ENCODE measurements around the gene POLRMT.
"Not testable (repeated sequence)": the region's sequence is repeated elsewhere in the genome, so short reads cannot be mapped to it uniquely, and the experiment has no call there.

Gene POLRMT

DNA sequence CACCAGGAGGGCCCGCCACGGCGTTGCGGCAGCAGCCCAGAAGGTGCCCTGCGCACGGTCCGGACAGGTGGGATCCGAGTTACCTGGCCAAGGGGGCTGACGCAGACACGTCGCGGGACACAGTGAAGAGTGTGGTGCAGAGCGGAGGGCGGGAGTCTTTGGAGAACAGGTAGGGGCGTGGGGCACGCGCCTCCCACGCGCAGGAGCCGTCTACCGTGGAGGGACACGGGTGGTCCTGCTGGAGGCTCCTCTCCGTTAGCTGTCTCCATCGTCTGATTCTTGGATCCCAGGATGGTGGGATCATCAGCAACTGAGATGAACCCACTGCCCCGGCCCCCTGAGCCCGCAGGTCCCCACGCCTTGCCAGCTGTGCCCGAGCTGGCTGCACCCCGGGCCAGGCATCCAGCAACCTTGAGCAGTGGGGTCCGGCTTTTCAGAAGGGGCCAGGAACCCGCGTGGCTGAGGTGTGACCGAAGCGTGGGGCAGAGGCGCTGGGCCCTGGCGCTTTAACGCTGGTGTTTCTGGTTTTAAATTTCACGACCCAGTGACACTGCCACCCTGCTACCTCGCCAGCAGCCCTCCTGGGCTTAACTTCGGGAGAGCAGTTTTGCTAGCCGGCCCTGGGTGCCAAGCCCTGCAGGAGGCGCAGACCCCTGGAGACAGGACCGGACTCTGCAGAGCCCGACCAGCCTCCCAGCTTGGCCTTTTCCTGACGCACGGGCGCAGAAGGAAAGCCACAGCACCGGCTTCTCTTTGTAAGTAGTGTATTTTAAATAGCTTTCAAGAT, 13.6 kb upstream of the POLRMT start:
- FAIRE-seq: no peak

DNA sequence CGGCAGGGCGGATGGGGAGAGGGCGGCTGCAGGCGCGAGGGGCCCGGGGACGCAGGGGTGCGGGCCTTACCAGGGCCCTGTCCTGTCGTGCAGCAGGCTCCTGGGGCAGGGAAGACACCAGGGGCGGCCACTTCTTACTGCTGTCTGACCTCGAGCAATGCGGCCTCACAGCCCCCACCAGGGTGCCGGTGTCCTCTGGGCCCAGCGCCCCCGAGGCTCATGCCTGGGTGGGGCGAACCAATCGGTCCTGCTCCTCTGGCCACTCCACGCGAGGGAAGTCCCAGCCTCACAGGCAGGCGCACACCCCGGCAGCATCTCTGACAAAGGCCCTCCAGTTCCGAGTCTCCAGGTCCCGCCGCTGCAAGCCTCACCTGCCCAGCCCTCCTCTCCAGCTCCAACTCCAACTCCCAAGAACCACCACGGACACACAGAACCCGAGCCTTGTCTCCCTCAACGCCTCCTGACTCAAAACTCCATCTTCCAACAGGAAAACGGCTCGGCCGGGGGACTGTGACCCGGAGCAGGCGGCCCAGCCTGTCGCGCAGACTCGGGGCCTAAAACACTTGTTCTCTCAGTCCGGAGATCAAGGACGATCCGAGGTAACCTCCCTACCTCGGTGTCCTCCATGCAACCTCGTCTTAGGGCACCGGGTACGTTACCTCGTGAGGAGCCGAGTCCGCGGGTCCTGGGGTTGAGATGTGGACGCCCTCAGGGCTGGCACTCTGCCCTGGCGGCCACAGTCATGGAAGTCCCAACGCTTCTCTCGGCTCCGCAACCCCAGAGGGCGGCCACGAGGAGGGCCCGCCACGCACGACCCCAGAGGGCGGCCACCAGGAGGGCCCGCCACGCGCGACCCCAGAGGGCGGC, 12.8 kb upstream of the POLRMT start:
- FAIRE-seq: no peak

DNA sequence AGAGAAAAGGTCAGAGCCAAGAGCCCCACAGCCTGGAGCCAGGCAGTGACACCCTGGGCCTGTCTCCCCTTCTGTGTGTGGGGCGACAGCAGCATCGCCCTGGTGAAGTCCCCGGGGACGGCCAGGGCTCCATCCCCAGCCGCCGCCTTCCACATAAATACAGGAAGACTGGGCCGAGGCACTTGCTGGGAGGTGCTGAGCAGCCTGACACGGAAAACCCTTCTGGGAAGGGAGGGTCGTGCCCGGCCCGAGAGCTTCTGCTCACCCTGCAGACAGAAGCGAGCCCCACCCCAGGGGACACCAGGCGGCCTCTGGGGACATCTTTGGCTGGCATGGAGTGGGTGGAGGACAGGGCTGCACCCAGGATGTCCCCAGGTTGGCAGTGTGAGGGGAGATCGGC, 11.5 kb upstream of the POLRMT start:
- no peak for FAIRE-seq

DNA sequence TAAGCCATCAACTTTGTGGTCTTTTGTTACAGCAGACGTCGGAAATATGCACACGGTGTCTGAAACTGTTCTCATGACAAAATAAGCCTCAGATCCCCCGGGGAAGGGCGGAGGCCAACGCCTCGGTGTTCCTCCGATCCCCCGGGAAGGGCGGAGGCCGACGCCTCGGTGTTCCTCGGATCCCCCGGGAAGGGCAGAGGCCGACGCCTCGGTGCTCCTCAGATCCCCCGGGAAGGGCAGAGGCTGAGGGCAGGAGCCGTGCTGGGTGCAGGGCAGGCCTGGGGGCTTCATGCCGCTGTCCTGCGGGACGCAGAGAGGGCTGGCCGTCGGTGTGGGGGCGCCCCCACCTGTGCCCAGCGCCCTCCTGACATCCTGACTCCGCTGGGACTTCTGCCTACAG, 11.0 kb upstream of the POLRMT start:
- no peak for FAIRE-seq

DNA sequence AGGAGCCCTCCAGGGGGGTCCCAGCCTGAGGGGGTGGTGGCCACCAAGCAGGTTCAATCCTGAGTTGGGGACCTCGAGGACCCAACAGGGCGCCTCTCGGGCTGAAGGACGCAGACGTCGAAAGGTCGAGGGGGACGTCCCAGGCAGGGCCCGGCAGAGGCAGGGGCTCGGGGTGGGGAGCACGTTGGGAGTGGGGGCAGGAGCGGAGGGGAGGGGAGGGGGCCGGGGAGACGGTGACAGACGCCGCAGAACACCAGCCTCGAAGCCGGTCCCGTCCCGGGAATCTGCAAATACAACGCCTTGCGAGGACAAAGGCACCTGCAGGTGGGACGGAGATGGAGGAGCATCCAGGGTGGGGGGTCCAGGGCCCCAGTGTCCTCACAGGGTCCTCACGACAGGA, 10.4 kb upstream of the POLRMT start:
- no peak for FAIRE-seq

DNA sequence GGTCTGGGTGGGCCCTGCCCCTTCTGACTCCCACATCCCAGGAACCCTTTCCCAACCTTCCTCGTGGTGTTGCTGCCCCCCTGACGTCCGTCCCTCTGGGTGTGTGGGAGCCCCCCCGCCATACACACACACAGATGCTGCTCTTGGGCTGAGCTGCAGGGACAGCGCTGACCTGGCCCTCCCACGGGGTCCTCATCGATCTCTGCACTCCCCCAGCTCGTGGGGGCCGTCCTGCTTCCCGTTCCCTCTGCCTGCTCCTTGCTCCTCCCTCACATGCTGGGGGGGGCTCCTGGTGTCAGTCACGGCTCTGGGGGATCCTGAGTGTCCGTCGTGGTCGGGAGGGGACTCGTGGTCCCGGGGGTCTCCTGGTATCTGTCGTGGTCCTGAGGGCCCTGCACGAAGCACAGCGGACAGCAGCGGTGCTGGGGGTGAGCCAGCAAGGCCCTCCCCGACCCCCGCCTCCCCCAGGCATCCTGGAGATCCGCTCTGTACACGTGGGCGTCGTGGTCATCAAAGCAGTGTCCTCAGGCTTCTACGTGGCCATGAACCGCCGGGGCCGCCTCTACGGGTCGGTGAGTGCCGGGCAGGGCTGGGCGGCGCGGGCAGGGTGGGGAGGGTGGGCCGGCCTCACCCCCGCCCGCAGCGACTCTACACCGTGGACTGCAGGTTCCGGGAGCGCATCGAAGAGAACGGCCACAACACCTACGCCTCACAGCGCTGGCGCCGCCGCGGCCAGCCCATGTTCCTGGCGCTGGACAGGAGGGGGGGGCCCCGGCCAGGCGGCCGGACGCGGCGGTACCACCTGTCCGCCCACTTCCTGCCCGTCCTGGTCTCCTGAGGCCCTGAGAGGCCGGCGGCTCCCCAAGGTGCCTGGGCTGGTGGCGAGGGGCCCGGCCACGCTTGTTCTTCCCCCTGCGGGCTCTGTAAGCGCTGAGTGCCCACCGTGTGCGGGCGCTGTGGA, 9.7 kb upstream of the POLRMT start:
- no peak for FAIRE-seq

DNA sequence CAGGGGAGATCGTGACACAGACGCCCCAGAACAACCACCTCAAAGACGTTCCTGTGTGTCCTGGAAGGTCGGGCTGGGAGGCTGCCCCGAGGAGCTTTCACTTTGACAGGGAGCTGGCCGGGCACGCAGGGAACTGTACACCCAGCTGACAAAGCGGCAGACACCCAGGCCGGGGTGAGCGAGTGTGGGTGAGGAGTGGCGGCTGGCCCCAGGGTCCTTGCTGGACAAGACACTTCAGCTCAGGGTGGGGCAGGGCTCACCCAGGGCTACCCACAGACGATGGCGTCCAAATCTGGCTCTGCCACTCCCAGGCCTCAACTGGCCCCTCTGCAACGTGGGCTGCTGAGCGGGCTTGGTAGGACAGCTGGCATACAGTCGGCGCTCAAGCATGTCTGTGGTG, 8.4 kb upstream of the POLRMT start:
- FAIRE-seq: no peak

DNA sequence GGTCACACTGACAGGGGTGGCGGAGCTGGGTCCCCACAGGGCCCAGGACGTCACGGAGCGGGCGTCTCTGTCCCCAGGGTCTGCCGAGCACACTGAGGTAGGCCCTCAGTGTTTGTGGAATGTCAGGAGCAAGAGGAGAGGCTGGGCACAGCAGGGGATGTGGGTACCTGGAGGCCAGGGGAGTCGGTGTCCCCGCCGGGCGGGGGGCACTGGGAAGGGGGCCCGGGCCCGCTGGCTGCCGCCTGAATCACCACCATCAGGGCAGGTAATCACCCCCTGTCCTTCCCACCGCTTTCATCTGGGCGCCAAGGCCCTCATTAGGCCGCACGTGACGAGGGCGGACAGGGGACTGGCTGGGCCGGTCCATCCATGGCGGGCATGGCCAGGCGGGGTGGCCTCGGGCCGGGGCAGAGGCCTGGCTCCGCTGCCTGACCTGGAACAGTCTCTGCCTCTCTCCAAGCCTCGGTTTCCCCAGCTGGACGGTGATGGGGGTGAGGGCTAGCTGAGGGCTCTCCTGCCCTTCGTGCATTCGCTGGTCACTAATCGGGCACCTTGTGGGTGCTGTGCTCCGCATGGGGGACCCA, 7.4 kb upstream of the POLRMT start:
- no peak for FAIRE-seq

DNA sequence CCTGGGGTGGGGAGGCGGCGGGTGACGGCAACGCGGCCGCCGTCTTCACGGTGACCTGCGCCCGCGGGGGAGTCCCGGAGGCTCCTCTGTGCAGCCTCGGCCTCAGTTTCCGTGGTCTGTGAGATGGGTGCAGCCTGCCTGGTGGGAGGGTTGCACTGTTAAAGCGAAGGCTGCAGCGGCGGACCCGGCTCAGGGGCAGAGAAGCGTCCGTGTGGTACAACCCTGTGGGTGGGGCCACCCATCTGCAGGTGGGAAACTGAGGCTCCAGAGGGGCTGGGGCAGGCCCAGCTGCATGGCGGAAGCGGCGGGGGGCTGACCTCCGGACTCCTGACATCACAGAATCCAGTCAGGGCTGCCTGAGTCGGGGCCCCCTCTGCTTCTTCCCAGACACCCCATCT, 6.8 kb upstream of the POLRMT start:
- no peak for FAIRE-seq

DNA sequence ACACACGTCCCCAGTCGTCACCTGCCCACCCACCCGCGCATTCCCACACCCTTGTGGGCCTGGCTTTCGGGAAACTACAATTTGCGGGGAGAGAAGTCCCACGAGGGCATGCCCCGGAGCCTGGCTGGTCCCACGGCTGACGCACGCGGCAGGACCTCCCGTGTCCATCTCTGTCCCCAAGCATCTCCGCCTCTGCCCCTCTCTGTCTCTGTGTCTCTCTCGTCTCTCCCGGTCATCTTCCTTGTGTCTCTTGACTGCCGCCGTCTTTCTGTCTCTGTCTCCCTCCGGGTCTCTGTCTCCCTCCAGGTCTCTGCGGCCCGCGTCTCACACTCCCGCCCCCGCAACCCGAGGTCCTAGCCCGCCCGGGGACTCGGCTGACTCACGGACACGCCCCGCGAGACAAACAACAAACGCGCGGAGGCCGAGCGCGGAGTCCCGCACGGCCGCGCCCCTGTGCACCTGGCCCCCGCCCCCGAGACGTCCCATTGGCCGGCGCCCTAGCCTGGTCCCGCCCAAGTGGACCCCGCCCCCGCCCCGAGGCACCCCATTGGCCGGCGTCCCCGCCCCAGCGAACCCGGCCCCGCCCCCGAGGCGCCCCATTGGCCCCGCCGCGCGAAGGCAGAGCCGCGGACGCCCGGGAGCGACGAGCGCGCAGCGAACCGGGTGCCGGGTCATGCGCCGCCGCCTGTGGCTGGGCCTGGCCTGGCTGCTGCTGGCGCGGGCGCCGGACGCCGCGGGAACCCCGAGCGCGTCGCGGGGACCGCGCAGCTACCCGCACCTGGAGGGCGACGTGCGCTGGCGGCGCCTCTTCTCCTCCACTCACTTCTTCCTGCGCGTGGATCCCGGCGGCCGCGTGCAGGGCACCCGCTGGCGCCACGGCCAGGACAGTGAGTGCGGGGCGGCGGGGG, 6.2 kb upstream of the POLRMT start, which contains the start of gene FGF22:
Gene FGF22 (plus strand): TSS at position 627 of the 908 bp plus-strand sequence. CDS start 47 bp downstream, at position 674.
- FAIRE-seq: no peak

DNA sequence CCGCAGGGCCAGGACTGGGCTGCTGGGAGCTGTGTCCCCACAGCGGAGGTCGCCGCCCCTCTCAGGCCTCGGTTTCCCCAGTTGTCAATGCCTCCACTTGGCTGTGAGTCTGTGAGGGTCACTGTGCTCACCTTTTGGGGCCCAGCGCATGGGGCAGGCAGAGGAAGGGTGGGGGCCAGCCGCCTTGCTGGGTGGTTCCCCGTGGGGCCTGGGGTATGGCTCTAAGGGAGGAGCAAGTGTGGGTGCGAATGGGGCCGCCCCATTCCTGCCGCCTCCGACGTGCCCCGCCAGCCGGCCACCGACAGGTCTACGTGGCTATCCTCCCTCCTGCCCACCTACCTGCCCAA, 5.5 kb upstream of the POLRMT start:
- FAIRE-seq: no peak

DNA sequence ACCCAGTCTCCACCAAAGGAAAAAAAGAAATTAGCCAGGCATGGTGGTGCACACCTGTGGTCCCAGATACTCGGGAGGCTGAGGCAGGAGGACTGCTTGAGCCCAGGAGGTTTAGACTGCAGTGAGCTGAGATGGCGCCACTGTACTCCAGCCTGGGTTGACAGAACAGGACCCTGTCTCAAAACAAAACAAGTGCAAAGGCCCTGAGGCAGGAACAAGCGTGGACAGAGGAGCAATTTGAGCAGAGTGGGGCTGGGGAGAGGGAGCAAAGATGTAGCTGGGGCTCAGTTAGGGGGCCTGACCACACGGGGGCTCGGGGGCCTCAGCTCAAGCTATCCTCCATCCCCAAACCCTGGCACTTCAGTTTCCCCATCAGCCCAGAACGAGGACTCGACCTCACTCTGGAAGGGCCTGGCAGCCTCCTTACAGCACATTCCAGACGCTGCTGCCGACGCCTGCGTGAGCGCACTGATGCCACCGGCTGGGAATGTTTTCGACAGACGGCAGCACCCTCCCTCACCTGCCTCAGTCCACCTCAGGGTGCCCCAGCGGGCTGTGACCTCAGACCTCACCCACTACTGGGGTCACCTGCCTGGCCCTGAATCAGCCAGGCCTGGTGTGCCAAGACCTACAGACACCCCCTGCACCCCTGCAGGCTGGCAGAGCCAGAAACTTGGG, 1.8 kb upstream of the POLRMT start:
- FAIRE-seq: no peak

DNA sequence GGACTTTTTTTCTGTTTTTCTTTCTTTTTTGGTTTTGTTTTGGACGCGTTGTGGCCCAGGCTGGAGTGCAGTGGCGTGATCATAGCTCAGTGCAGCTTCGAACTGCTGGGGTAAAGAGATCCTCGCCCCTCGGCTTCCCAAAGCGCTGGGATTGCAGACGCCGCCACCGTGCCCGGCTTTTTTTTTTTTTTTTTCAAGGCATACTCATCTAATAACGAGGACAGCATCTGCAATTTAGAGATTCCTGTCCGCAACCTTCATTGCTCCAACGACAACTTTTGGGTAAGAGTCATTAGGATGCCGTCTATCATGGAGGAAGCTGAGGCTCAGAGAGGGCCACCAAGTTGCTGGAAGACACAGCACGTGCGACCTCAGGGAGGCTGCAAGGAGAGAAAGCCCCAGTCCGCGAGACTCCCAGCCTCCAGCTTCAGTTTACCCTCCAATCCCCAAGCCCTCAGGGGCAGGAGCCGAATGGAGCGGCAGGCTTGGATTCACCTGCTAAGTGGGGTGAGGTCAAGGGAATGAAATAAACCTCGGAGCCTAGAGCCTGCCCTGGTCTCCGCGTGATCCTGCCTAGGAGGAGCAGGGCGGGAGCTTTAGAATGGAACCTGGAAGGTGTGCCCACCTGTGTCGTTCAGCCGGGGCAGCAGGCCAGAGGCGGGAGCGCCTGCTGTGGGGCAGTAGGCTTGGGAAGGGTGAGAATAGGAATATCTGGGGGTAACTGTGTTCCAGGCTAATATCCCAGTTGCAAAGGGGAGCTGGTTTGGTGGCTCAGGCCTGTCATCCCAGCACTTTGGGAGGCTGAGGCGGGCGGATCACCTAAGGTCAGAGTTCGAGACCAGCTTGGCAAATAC, 676 bp upstream of the POLRMT start:
- FAIRE-seq: no peak

DNA sequence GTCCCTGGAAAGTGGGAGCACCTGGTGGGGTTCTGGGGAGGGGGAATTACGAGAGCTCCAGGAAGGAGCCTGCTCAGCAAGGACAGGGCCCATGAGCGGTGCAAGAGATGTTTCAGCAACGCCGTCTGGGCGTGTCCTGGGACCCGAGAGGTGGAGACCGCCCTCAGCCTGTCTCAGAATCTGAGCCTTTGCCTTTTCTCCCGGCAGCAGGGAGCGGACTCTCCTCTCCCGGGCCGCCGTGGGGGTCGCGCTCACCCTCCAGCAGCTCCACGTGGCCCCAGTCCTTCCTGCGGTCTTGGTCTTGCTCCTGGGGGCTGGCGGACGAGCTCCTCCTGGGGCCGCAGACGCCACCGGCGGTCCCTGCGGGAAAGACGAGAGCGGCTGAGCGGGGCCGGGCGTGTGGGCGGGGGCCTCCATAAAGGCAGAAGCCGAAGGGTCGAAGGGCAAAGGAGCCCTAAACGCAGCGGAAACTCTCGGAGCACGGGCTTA, 714 bp downstream of the POLRMT start:
- no peak for FAIRE-seq

DNA sequence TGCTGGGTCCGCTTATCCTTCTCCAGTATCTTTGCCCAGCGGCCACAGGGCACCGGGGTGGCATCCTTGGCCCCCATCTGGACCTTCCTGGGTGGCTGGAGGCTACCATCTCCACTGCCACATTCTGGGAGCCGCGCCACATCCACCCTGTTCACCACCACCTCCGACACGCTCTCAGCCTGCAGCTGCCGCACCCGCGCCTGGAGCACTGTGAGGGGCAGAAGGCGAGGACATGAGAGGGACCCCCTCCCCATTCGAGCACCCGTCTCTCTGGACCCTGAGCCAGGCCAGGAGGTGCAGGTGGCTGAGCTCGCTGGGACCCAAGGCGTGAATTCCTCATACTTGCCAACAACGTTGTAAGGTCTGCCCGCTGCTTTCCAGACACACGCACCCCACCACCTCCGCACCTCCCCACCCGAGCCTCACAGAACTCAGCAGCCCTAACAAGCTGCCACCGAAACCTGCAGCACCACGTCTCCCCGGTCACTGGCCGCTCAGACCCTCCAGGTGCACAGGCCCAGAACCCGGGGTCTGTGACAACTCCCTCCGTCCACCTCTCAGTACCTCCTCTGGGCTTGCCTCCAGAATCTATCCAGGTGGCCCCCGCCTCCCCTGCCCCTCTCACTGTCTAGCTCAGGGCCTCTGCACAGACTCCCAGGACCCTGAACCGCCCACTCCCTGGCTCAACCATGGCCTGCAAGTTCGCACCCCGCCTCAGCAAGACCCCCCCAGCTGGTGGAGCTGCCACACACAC, 3.2 kb downstream of the POLRMT start:
- no peak for FAIRE-seq

DNA sequence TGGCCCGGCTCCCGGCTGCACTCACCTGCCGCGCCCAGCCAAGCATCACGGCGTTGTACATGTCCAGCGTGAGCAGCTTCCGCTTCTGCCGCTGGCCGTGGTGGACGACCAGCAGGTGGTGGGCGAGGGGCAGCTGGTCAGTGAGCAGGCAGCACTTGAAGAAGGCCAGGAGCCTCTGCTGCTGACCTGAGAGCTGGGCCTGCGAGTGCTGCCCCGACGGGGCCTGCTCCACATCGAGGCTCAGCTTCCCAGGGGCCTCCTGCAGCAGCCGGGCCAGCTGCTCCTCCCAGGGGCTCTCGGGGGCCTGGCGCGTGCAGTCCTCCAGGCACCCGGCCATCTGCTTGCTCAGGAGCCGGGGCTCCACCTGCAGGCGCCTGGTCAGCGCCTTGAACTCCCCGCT, 3.8 kb downstream of the POLRMT start:
- FAIRE-seq: not testable (repeated sequence)

DNA sequence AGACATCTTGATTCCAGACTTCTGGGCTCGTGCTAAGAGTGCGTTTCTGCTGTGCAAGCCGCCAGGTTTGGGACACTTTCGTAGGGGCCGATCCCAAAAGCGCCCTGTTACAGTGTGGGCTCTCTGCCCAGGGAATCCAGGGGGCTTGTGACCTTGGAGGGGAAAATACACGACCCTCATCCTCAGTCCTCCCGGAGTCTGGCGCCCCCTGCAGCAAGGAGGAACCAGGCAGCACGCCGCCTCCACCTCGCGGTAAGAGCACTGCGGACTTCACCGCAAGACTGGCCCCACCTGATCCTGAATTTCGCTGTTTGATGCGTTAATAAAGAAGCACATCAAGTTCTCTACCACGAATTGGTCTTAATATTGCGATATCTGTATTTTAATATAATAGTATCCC, 5.2 kb downstream of the POLRMT start:
- no peak for FAIRE-seq

DNA sequence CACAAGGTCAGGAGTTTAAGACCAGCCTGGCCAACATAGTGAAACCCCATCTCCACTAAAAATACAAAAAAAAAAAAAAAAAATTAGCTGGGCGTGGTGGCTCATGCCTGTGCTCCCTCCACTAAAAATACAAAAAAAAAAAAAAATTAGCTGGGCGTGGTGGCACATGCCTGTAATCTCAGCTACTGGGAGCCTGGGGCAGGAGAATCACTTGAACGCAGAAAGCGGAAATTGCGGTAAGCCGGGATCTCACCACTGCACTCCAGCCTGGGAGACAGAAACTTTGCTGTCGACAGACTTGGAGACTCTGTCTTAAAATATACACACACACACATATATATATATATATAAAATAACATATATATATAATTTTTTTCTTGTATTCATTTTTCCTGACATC, 6.8 kb downstream of the POLRMT start:
- not testable (repeated sequence) for FAIRE-seq

DNA sequence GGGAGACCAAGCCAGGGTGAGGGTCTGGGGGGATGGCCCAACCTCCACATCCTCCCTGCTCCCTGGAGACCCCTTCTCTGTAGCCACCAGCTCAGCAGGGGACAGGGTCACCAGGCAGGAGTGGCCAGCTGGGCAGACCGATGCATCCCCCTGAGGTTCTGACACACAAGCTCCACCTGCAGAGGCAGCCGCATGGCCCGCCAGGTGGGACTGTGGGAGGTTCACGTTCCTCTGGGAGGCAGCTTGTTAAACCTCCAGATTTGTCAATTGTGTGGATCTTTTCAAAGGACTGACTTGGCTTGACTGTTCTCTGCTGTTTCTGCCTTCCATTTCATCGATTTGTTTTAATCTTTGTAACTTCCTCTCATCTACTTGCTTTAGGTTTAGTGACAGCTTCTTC, 8.1 kb downstream of the POLRMT start:
- no peak for FAIRE-seq
